ENCODE data around the gene CCDC60.

CCDC60 gene

DNA sequence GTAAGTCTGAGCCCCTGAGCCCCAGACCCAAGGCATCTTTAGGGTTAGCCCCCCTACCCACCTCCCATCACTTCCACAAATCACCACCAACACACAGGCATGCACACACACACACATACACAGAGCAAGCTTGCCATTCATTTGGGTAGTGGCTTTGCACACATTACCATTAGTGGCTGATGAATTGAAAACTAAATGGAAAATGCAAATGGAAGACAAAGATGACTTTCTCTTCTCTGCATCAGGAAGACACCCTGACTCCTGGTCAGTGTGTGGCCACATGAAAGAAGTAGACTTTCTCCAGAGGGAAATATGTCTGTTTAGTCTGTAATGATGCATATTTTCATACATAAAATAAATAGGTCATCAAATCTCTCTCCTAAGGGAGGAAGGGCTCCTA, 55.2 kb downstream of the CCDC60 start:
- DNase-seq, result no peak

DNA sequence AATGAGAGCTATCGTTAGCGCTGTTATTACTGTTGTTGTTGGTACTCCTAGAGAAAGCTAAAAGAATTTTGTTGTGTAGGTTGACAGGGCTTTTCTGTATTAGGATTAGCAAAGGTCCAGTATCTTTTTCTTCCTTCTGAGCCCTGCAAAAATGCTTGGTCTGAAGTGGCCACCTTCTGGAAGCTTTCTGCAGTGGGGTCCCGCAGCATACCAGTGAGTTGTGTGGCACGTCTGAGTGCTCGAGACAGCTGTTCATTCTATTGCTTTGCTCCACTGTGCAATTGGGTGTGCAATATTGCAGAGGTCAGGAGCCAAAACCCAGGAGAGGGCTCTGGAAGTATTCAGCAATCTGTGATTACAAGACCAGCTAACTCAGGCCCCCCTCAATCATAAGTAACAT, 57.1 kb downstream of the CCDC60 start:
- no peak for DNase-seq

DNA sequence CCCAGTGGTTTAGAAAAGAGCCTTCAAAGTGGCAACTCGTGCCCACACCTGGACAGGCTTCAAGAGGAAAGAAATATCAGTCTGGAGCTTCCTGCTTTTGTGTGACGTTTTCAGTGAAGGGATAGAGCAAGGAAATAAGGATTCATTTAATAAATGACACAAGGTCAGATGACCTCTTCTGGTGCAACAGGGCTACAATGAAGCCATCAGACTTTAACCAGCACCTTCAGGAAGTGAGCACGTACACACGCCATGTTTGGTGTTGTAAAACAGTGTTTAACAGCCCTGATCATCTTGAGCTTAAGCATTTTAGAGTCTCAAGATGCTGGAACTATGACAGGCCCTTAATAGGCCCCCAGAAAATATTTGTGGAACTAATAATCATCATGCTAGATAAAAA, 59.1 kb downstream of the CCDC60 start:
- no peak for DNase-seq

DNA sequence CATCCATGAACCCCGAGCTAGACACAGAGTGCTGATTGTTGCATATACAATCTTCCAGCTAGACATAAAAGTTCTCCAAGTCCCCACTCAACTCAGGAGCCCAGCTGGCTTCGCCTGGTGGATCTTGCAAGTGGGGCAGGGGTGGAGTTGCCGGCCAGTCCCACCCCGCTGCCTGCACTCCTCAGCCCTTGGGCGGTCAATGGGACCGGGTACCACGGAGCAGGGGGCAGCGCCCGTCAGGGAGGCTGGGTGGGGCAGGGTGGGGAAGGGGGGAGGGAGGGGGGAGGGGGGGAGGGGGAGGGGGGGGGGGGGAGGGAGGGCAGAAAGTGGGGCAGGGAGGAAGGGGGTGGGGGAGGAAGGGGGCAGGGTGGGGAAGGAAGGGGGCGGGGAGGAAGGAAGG, 63.0 kb downstream of the CCDC60 start:
- no peak for DNase-seq

DNA sequence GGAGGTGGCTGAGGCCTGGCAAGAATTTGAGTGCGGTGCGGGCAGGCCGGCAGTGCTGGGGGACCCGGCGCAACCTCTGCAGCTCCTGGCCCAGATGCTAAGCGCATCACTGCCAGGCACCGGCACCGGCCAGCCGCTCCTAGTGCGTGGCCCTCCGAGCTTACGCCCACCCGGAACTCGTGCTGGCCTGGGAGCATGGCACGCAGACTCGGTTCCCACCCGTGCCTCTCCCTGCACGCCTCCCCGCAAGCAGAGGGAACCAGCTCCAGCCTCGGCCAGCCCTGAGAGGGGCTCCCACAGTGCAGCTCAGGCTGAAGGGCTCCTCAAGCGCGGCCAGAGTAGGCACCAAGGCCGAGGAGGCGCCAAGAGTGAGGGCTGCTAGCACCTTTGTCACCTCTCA, 63.7 kb downstream of the CCDC60 start:
- no peak for DNase-seq

DNA sequence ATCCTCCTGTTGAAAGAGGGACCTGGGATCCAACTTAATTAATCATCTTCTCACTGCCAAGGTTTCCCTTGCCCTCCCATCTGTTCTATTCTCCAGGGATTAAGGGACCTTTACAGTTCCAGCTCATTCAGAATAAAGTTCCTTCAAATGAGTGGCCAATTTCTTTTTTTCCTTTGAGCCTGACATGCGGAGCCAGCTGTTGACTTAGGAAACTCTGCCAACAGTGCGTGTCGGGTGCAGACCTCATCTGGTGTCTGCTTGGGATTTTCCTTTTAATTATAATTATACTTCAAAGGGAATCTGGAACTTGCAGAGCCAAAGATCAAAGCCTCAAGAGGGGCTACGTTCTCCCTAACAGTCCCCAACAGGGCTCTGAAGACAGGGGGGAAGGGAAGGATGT, 64.8 kb downstream of the CCDC60 start:
- DNase-seq, result no peak

DNA sequence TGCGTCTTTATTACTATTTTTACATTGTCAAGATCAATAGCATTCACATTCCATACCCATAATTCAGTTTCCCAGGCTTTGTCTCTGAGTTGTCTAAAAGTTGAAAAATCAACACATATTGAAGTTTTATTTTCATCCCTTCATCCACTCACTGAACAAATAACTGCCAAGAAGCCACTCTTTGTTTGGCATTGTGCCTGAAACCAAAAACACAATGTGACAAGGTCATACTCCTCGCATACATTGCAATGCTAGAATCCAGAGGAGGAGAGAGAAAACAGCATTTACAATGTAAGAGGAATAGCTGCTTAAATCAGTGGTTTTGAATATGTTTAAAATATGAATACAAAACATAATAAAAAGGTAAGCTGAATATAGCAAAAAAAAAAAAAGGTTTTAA, 71.8 kb downstream of the CCDC60 start:
- DNase-seq, result no peak

DNA sequence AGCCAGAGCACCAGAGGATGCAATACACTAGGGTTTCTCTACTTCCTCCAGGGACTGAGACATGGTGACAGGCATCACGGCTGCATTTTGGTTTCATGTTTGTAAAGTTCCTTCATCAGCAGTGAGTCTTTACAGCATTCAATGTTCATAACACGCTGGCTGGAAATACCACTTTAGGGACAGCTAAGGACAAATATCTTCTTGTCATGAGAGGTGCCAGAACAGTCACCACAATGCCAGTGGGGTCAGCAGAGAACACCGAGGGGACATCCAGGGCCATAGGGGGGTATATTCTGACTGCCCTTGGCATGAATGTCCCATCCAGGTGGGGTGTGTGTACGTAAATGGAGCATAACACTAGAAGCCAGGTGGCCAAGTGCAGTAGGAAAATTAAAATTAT, 72.3 kb downstream of the CCDC60 start:
- DNase-seq, result no peak

DNA sequence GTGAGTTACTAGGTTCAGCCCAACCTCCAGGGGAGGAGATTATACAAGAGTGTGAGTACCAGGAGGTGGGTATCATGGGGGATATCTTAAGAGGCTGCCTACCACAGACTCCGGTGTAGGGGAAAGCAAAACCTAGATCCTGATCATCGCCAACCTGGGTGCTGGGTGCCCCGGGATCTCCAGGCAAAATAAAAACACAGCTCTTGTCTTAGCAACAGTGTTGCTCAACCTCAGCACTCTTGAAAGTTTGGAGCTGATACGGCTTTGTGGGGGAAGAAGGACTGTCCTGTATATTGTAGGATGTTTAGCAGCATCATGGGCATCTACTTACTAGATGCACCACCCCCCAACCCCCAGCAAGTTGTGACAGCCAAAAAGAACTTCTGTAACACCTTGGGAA, 74.5 kb downstream of the CCDC60 start:
- DNase-seq, result no peak

DNA sequence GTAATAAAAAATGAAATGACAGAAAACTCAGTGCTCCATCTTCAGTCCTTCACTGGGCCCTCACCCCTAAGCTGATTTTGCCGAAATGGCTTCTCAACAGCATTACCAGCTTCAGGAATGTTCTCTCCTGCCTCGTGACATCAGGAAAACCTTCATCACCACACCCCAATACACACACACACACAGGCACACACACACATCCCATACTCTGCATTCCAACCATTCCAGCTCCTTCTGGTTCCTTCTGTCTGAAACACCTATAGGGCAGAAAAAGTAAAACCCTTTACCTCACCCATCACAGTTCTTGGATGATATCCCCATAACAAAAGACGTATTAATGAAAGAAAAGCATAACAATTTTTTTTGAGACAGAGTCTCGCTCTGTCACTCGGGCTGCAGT, 75.9 kb downstream of the CCDC60 start:
- no peak for DNase-seq

DNA sequence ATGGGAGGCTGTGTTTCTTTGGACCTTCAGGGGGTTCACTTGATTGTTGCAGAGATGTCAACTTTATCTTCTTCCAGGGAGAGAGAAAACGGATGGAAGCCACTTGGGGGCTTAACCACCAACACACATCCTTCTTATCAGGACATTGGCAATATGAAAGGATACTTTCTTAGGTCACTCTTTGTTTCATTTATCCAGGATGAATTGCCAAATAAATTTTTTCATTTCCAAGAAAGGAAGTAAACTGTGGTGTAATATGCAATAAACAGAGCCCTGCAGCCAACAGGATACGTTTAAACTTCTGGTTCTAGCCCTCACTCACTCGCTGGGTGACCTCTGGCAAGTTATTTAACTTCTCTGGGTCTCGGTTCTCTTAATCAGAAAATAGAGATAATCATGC, 77.8 kb downstream of the CCDC60 start:
- DNase-seq, result no peak

DNA sequence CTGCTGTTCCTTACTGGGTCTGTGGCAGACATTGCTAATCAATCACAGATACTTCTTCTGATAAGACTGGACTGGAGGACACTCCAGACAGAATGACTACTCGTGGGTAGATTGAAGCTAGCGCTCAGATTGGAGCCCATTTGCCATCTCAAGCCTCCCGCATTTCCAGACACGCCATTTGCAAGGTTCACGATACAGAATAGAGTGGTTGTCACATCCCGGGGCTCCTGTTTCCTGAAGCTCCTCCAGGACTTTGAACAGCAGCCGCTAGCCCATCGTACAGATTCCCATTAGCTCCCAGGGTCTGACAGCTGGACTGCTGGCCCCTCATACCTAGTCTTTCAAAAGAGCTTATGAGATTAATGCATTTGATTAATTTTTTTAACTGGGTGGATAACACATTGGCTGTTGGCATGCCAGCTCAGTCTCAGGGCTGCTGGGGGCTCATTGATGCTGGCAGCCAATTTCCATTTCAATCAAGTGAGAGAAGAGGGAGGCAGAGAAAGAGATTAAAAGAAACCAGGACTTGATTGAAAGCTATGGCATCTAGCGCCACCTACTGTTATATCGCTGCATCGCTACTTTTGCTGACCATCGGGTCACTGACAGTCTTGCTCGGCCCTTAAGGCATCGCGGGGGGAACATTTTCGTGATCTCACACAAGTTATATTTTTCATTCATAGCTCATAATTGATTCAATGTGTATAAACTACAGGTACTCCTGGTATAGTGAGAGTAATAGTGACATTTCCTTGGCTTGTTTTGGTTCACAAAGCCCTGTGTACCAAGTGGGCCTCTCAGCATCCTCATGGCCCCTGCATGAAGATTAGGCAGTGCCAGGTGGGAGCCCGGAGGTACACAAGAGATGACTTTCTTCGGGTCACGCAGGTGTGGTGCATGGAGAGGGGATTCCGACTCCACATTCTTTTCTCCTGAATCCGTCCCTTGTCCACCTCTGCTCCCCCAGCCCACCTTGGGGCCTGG, 78.6 kb downstream of the CCDC60 start:
- peak; percentile 87 for DNase-seq

DNA sequence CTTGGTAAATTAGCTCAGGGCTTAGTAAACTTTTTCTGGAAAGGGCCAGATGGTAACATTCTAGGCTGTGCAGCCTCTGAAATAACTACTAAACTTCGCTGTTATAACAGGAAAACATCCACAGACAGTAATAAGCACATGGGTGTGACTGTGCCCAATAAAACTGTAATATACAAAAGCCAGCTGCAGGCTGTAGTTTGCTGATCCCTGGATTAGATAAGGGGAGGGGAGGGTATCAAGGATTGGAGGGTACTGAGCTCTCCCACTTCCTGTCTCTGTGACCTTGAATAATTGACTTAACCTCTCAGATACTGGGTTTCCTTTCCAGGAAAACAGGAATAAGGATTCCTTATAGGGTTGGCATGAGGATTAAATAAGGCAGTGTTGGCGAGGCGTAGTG, 81.2 kb downstream of the CCDC60 start:
- peak; percentile 89 for DNase-seq

DNA sequence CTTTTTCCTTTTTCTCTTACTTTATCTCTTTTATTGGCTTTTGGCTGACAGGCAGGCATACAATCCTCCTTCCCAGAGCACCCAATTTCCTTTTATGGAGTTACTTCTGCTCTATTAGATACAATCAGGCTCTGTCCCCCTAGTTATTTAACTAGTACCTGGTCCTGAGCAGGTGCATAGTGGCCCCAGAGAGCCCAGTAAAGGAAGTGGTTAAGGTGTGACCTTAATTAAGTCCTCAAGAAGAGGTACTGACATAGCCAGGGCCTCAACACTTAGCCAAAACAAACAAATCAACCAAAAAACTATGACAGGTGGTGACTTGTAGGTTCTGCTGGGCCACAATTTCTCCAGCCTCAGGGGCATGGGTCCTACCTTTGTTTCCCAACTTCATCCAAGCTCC, 82.9 kb downstream of the CCDC60 start:
- peak; percentile 85 for DNase-seq

DNA sequence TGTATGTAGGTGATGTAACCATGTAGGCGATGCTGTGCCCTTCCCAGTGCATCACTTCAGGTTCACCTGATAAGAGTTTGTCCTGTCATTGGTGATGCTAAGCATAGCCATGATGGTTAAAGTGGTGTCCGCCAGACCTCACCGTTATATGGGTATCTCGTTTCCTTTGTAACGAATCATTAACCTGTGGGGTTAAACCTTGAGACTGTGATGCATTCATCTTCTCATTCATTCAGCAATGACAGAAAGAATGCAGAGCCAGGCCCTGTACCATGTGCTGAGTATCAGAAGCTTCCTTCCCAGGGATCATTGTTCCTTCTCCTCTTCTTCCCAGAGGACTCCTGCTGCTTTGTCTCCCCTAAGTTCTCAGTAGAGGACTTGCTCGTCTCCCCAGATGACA, 84.9 kb downstream of the CCDC60 start:
- no peak for DNase-seq

DNA sequence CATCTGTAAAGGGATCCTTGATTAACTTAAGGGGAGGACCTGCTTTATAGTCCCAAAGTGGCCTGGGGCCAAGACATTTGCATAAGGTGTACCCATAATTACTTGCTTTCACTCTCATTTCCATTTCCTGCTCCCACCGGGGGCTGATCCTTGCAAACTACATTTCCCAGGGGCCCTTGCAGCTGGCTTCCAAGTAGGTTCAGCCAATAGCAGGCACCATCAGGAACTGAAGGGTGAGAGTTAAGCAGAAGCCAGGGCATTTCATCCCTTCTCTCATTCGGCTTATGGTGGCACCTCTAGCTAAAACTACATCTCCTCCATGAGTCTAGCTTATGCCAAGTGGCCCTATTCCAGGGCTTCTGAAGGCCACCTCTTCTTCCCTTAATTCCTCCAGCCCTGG, 88.8 kb downstream of the CCDC60 start:
- no peak for DNase-seq

DNA sequence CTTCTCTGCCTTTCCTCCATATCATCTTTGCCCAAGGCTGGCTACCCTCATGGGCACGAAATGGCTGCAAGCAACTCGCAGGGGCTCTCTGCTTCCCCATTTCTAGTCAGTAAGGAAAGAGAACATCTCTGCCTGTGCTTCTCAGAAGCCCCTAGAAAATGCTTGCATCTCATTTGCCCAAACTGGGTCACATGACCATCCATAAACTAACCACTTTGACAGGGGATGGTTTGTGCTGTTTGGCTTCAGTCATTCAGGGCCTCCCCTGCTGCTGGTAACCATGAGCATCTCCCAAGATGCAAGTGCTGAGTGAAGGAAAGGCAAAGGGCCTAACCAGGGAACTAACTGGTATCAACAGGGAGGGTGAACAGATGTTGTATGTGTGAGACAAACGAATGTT, 91.1 kb downstream of the CCDC60 start:
- DNase-seq, result no peak

DNA sequence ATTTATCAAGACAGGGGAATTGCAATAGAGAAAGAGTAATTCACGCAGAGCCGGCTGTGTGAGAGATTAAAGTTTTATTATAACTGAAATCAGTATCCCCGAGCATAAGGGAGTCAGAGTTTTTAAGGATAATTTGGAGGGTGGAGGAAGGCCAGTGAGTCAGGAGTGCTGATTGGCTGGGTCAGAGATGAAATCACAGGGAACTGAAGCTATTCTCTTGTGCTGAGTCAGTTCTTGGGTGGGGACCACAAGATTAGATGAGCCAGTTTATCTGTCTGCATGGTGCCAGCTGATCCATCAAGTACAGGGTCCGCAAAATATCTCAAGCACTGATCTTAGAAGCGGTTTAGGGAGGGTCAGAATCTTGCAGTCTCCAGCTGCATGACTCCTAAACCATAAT, 96.6 kb downstream of the CCDC60 start:
- no peak for DNase-seq

DNA sequence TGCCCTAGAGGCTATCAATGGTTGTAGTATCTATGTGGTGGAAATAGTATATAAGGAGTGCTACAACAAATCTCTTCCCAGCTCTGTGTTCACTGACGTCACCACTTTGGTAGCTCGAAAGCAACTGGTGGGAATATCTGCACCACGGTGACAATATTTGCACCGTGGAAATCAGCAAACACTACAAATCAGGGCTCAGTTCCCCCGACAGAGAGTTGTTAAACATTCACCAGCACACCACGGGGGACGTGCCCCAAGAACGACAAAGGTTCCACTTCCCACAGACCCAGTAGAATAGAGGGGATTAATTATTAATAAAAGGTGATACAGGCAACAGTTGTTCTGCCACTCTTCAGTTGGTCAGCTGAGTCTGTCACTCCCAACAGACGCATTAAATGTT, 98.4 kb downstream of the CCDC60 start:
- no peak for DNase-seq

DNA sequence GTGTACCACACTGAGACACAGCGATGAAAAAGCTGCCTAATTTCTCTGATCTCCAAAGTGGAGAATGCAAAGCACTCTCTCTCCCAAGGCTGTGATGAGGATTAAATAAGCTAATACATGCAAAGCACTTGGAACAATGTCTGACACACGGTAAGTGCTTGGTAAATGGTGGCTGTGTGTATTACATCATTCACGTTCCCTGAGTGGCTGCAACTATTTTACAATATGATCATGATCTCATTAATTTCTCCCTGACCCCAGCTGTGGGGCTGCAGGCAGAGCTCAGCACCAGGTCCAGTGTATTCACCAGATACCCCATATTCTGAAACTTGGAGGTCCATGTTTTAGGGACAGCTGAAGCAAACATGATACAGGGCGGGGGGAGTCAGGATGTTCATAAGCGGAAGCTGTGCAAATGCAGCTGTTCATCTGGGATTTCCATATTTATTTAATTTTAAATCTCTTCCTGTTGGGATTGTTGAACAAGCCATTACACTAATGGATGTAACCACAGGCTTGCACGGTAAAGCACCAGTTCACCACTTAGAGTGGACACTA, 106.4 kb downstream of the CCDC60 start:
- peak; percentile 90 for DNase-seq

DNA sequence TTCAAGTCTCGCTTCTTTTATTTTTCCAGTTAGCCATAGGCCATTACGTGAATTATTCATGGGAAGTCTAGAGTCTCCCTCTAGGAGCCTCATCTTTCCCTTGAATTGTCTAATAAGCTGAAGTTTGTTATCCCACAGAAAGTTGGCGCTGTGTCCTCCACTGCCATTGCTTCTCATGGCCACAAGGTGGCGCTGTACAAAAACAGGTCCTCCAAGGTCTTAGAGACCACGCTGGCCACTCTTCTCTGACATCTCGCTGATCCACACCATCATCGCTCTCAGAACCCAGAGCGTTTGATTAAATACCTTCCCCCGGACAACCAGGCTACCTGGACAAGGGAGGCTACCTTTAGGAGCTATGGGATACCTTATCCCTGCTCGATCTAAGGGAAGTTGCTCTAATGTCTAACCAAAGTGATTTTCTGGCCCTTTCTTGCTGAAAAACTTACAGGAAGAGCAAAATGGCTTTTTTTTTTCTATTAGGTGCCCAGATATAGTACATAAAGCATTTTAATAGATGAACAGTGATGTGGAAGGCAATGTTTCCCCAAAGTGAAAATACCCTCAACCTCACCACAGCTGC, 110.0 kb downstream of the CCDC60 start:
- peak; percentile 27 for DNase-seq

DNA sequence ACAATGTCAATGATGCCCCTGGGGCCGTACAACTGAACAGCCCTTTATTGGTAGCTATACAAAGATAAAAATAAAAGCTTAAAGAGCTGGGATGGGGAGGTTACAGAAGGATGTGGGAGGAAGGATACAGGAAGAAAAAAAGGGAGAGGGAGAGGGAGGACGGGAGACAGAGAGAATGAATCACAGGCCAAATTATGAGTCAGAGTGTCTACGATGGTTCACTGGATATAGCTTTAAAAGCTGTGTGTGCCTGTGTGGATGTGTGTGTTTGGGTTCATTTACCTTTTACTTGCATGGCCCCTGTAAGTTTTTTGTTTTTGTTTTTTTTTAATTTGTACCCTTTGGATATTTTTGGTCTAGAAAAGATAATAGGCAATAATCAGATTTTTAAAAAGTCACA, 111.9 kb downstream of the CCDC60 start:
- DNase-seq, result no peak

DNA sequence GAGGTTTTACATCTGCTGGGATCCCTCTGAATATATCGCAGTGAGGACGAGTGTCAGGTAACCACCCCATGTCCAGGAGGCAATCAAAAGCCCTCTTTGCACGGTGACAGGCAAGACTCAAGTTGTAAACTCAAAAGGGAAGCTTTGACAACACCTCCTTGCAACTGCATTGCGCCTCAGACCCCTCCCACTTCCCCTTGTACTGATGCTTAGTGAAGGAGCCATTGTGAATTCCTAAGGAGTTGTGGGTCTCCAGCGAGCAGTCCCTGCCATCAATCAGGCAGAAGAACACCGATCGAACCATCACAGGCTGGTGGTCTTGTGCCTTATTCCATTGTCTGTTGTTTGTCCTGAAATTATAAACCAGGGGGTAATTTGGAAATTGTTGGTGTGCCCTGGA, 112.6 kb downstream of the CCDC60 start:
- DNase-seq, result no peak

DNA sequence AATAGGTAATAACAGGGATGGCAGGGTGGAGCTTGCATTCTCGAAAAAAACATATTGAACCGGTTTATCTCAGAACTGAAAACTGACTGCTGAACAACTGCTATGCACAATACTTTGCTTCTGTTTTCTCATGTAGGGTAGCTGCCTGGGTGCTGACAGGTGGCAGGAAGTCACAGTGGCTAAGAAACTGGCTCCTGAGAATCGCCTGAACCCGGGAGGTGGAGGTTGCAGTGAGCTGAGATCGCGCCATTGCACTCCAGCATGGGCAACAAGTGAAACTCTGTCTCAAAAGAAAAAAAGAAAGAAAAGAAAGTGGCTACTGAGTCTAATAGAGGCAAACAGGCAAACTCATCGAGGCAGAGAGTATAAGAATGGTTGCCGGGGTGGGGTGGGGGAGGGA, 113.1 kb downstream of the CCDC60 start:
- no peak for DNase-seq
